HEK293 (cell line): ENCODE results near the gene RBMS1.

ENCODE experiments used
- CTCF ChIA-PET: fragments of 350-600 bp; formaldehyde crosslinking; extraction: SDS; loops from one replicate; lab custom pipeline; 2021; ENCODE audit warnings: antibody characterized with exemption; lab: Yijun Ruan, JAX
- POLR2A ChIA-PET: fragments of 300-600 bp; formaldehyde crosslinking; extraction: SDS; loops from one replicate; lab custom pipeline; 2020; ENCODE audit warnings: antibody characterized with exemption, inconsistent platforms; lab: Yijun Ruan, JAX
- H3K27ac ChIP-seq: fragments of 200-500 bp; sonication (Bioruptor generic); 2 replicates; pipeline ENCODE4 v1.5.1; 2014; ENCODE audit warnings: low read depth, low read length, control low read depth, inconsistent platforms; ENCODE audit errors: extremely low read depth
- H3K36me3 ChIP-seq, 2 experiments: fragments of 200-500 bp in 1 of 2; sonication (Bioruptor generic) in 1 of 2; 1 replicate in 1 of 2; 2 replicates in 1 of 2; pipeline ENCODE4 v1.5.1; 2014 to 2017; ENCODE audit warnings: inconsistent platforms in 2 of 2, low read length in 2 of 2; ENCODE audit not compliant: control insufficient read depth in 2 of 2, insufficient read depth in 1 of 2
- H3K4me1 ChIP-seq: fragments of 200-500 bp; sonication (Bioruptor generic); 2 replicates; pipeline ENCODE4 v1.5.1; 2014; ENCODE audit warnings: mild to moderate bottlenecking, low read length, inconsistent platforms; ENCODE audit not compliant: control insufficient read depth, insufficient read depth
- H3K4me3 ChIP-seq: 2 replicates; pipeline ENCODE4 v1.5.1; 2011; ENCODE audit warnings: low read depth, mild to moderate bottlenecking, control low read depth, low read length, moderate library complexity
- H3K9me3 ChIP-seq: fragments of 200-500 bp; sonication (Bioruptor generic); 2 replicates; pipeline ENCODE4 v1.5.1; 2014; ENCODE audit warnings: low read depth, low read length, inconsistent platforms; ENCODE audit not compliant: control insufficient read depth, insufficient read depth
- RBAK ChIP-seq: fragments of 450-650 bp; formaldehyde crosslinking; IDR thresholded peaks from 2 replicates; pipeline ENCODE4 v1.5.1; 2016; ENCODE audit warnings: missing biosample characterization, missing genetic modification characterization
- SP2 ChIP-seq: fragments of 450-650 bp; formaldehyde crosslinking; IDR thresholded peaks from 2 replicates; pipeline ENCODE4 v1.5.1; 2016; ENCODE audit warnings: missing biosample characterization, missing genetic modification characterization
- ZBTB20 ChIP-seq: fragments of 450-650 bp; formaldehyde crosslinking; IDR thresholded peaks from 2 replicates; pipeline ENCODE4 v1.5.1; 2016; ENCODE audit warnings: missing biosample characterization, missing genetic modification characterization
- ZNF169 ChIP-seq: fragments of 450-650 bp; formaldehyde crosslinking; IDR thresholded peaks from 2 replicates; pipeline ENCODE4 v1.5.1; 2016; ENCODE audit warnings: missing biosample characterization, missing genetic modification characterization
- ZNF19 ChIP-seq: fragments of 450-650 bp; formaldehyde crosslinking; IDR thresholded peaks from 2 replicates; pipeline ENCODE4; 2016; ENCODE audit warnings: missing biosample characterization, missing genetic modification characterization, low read depth
- ZNF366 ChIP-seq: fragments of 450-650 bp; formaldehyde crosslinking; conservative IDR thresholded peaks from 2 replicates; pipeline ENCODE4 v1.5.1; 2016; ENCODE audit warnings: missing biosample characterization, missing genetic modification characterization
- ZNF600 ChIP-seq: fragments of 450-650 bp; formaldehyde crosslinking; IDR thresholded peaks from 2 replicates; pipeline ENCODE4 v1.5.1; 2016; ENCODE audit warnings: missing biosample characterization, missing genetic modification characterization
- ZNF626 ChIP-seq: fragments of 450-650 bp; sonication (Bioruptor Pico); formaldehyde crosslinking; IDR thresholded peaks from 2 replicates; pipeline ENCODE4 v1.5.1; 2018; ENCODE audit warnings: missing biosample characterization, missing genetic modification characterization, inconsistent platforms
- ZNF664 ChIP-seq: fragments of 450-650 bp; formaldehyde crosslinking; IDR thresholded peaks from 2 replicates; pipeline ENCODE4 v1.5.1; 2016; ENCODE audit warnings: missing biosample characterization, missing genetic modification characterization
- TF ChIP-seq, protein P1 (sequence below): fragments of 450-650 bp; formaldehyde crosslinking; IDR thresholded peaks from 2 replicates; pipeline ENCODE4 v1.5.1; 2016; ENCODE audit warnings: missing biosample characterization, missing genetic modification characterization
- TF ChIP-seq, protein P2 (sequence below): fragments of 450-650 bp; formaldehyde crosslinking; IDR thresholded peaks from 2 replicates; pipeline ENCODE4 v1.5.1; 2017; ENCODE audit warnings: missing biosample characterization, missing genetic modification characterization
- TF ChIP-seq, protein P3 (sequence below): fragments of 450-650 bp; formaldehyde crosslinking; IDR thresholded peaks from 2 replicates; pipeline ENCODE4 v1.5.1; 2016; ENCODE audit warnings: missing biosample characterization, missing genetic modification characterization
- TF ChIP-seq, protein P4 (sequence below): fragments of 450-650 bp; formaldehyde crosslinking; optimal IDR thresholded peaks from 2 replicates; pipeline ENCODE3; 2016; ENCODE audit warnings: missing biosample characterization, mild to moderate bottlenecking, missing genetic modification characterization
- TF ChIP-seq, protein P5 (sequence below): fragments of 450-650 bp; formaldehyde crosslinking; IDR thresholded peaks from 2 replicates; pipeline ENCODE4 v1.5.1; 2016; ENCODE audit warnings: missing biosample characterization, missing genetic modification characterization
- TF ChIP-seq, protein P6 (sequence below): fragments of 450-650 bp; formaldehyde crosslinking; IDR thresholded peaks from 2 replicates; pipeline ENCODE4 v1.5.1; 2016; ENCODE audit warnings: missing biosample characterization, missing genetic modification characterization

RBMS1 gene

DNA sequence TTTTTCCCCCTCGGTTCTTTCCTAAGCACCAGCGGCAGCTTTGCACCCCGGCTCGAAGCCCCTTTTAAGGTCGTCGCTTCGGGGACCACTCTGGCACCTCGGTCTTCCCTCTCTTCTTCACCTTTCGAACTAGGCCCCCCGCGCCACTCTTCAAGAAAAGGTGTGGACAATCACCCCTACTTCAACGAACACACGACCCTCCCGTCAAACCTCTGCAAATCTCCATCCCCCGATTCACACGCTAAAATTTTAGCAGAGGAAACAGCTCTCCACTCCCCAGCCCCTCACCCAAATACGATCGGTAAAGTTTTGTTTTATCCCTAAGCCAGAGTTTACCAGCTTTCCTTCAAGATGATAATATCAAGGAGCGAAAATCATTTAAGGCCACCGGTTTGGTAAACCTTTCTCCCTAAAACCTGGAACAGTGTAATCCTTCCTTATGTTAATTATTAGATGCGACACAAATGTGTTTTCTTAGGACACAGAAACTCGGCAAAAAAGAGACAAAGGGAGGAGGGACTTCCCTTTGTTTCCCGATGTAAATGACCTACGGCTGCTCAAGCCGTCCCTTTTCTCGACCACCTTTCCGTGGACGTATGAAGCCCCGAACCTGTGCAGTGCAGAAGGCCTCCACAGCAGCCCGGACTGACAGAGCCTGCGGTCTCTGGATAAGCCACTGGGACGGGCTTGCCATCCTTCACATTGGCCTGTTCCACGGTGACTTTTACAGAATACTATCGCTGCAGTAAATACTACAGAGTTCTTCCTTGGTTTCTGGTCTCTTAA lies 85.2 kb downstream of the RBMS1 start (continued):
- TF ChIP-seq, protein P1, sequence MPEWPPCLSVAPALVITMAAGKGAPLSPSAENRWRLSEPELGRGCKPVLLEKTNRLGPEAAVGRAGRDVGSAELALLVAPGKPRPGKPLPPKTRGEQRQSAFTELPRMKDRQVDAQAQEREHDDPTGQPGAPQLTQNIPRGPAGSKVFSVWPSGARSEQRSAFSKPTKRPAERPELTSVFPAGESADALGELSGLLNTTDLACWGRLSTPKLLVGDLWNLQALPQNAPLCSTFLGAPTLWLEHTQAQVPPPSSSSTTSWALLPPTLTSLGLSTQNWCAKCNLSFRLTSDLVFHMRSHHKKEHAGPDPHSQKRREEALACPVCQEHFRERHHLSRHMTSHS (tag by site-specific recombination), result no peak
- TF ChIP-seq, all 188 proteins: peak for 4

DNA sequence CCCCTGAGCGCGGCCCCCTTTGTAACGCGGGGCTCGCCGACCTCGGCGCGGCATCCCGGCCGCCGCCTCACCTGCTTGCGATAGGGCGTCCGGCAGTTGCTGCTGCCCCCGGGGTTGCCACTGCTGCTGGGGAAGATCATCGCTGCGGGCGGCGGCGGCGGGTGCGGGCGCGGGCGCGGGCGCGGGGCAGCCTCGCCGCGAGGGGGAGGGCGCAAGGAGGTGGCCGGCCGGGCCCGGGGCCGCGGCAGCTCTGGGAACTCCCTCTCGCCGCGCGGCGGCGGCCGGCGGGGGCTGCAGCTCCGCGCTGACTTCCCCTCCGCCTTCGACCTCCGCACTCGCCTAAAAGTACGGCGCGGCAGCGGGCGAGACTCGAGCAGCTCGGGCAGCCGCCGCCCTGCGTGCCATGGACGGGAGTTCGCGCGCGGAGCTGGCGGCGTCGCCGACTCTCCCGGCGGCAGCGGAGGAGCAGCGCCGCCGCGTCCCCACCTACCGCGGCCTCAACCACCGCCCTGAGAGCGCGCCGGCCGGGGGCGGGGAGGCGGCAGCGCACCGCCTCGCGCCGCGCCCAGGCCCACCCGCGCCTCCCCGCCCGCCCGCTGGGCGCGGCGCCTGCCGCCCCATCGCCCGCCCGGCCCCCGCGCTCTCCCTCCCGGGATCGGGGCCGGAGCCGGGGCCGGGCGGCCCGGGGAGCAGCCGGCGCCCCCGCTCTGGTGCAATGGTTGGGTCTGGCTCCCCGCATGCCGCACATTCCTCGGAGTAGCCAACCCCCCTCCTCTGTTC lies 86.0 kb downstream of the RBMS1 start:
- H3K4me1 ChIP-seq, result peaks cover 24% of the 10 kb centered on the region

DNA sequence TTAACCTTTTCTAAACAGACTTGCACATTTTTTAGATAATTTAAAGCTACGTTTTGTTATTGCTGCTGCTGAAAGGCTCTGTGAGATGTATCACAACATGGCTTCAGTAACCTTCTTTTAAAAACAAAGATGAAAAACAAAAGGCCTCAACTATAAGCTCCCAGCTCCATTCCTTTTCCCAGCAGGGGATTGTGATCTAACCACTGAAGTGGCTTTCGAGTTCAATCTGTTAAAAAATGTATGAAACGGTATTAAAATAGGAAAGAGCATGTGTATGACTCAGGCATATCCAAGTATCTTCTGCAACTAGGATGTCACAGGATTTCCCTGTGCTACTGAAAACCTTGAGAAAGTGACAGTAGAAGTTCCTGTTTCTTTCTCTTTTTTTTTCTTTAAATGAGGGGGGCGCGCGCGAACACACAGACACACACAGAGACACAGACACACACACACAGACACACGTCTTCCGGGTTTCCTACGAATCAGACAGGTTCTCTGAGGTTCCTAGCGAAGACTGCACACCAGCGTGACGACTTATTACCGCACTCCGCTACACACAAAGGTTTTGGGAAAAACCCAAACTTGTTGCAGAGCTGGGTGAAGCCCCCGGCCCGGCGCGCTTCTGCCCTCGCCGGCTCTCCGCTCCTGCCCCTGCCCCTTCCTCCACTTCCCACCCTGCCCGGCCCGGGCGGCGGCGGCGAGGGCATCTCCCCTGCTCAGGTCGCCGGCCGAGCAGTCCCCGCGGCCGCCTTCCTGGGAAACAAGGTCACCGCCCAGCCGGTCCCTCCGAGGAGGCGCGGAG lies 86.8 kb downstream of the RBMS1 start:
- peak overlapping the region; percentile 86 for H3K27ac ChIP-seq
- no peaks in the 10 kb centered on the region for H3K36me3 ChIP-seq
- peak overlapping the region; percentile 56 for H3K4me3 ChIP-seq
- H3K4me1 ChIP-seq, result peaks cover 27% of the 10 kb centered on the region
- no peaks in the 10 kb centered on the region for H3K9me3 ChIP-seq
- POLR2A ChIA-PET, result interaction anchor here (0.6 to 1.1 kb wide), 2 partner anchors 52 to 137 kb away, joined by 3 to 5 read pairs; no protein-coding TSS in a partner anchor
- CTCF ChIA-PET, result interaction anchor here (0.8 kb wide), 1 partner anchor 82 kb away, joined by 4 read pairs; no protein-coding TSS in a partner anchor
- TF ChIP-seq ZNF169 (tag by site-specific recombination) (no peak), ZNF664 (tag by site-specific recombination) (peak; percentile 80; the same call in 1 of the 2 replicates), ZNF366 (0 out of 2 replicates have a peak, but pooled peaks have one; percentile 15), ZNF600 (tag by site-specific recombination) (peak; percentile 57), ZNF19 (no peak), SP2 (peak; percentile 17; the same call in 1 of the 2 replicates), ZNF626 (tag by site-specific recombination) (no peak), ZBTB20 (tag by site-specific recombination) (peak; percentile 74)
- TF ChIP-seq, protein P2, sequence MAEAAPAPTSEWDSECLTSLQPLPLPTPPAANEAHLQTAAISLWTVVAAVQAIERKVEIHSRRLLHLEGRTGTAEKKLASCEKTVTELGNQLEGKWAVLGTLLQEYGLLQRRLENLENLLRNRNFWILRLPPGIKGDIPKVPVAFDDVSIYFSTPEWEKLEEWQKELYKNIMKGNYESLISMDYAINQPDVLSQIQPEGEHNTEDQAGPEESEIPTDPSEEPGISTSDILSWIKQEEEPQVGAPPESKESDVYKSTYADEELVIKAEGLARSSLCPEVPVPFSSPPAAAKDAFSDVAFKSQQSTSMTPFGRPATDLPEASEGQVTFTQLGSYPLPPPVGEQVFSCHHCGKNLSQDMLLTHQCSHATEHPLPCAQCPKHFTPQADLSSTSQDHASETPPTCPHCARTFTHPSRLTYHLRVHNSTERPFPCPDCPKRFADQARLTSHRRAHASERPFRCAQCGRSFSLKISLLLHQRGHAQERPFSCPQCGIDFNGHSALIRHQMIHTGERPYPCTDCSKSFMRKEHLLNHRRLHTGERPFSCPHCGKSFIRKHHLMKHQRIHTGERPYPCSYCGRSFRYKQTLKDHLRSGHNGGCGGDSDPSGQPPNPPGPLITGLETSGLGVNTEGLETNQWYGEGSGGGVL (tag by site-specific recombination), result peak; percentile 21; the same call in 1 of the 2 replicates
- TF ChIP-seq, protein P3, sequence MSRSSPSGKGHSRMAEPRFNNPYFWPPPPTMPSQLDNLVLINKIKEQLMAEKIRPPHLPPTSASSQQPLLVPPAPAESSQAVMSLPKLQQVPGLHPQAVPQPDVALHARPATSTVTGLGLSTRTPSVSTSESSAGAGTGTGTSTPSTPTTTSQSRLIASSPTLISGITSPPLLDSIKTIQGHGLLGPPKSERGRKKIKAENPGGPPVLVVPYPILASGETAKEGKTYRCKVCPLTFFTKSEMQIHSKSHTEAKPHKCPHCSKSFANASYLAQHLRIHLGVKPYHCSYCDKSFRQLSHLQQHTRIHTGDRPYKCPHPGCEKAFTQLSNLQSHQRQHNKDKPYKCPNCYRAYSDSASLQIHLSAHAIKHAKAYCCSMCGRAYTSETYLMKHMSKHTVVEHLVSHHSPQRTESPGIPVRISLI, result 0 out of 2 replicates have a peak, but pooled peaks have one; percentile 39
- TF ChIP-seq, protein P4, sequence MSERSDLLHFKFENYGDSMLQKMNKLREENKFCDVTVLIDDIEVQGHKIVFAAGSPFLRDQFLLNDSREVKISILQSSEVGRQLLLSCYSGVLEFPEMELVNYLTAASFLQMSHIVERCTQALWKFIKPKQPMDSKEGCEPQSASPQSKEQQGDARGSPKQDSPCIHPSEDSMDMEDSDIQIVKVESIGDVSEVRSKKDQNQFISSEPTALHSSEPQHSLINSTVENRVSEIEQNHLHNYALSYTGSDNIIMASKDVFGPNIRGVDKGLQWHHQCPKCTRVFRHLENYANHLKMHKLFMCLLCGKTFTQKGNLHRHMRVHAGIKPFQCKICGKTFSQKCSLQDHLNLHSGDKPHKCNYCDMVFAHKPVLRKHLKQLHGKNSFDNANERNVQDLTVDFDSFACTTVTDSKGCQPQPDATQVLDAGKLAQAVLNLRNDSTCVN (tag by site-specific recombination), result peak; percentile 73
- TF ChIP-seq, protein P5, sequence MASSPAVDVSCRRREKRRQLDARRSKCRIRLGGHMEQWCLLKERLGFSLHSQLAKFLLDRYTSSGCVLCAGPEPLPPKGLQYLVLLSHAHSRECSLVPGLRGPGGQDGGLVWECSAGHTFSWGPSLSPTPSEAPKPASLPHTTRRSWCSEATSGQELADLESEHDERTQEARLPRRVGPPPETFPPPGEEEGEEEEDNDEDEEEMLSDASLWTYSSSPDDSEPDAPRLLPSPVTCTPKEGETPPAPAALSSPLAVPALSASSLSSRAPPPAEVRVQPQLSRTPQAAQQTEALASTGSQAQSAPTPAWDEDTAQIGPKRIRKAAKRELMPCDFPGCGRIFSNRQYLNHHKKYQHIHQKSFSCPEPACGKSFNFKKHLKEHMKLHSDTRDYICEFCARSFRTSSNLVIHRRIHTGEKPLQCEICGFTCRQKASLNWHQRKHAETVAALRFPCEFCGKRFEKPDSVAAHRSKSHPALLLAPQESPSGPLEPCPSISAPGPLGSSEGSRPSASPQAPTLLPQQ (tag by site-specific recombination), result 0 out of 2 replicates have a peak, but pooled peaks have one; percentile 22
- TF ChIP-seq, protein P6, sequence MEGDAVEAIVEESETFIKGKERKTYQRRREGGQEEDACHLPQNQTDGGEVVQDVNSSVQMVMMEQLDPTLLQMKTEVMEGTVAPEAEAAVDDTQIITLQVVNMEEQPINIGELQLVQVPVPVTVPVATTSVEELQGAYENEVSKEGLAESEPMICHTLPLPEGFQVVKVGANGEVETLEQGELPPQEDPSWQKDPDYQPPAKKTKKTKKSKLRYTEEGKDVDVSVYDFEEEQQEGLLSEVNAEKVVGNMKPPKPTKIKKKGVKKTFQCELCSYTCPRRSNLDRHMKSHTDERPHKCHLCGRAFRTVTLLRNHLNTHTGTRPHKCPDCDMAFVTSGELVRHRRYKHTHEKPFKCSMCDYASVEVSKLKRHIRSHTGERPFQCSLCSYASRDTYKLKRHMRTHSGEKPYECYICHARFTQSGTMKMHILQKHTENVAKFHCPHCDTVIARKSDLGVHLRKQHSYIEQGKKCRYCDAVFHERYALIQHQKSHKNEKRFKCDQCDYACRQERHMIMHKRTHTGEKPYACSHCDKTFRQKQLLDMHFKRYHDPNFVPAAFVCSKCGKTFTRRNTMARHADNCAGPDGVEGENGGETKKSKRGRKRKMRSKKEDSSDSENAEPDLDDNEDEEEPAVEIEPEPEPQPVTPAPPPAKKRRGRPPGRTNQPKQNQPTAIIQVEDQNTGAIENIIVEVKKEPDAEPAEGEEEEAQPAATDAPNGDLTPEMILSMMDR (tag by site-specific recombination), result peak; percentile 71

More for the DNA sequence above, 86.0 kb downstream of the RBMS1 start:
- Histone ChIP-seq H3K9me3 (no peaks in the 10 kb centered on the region), H3K36me3 (no peaks in the 10 kb centered on the region), H3K27ac (peak overlapping the region; percentile 86), H3K4me3 (peak overlapping the region; percentile 56)
- TF ChIP-seq, protein P4 (tag by site-specific recombination), result peak; percentile 11
- no peak for TF ChIP-seq RBAK (tag by site-specific recombination)
- CTCF ChIA-PET, result no interaction called here
- POLR2A ChIA-PET, result interaction anchor here (1.1 kb wide), 1 partner anchor 137 kb away, joined by 5 read pairs; no protein-coding TSS in a partner anchor
